Posterior vena cava (tissue), 2 donors: ENCODE measurements around the gene STRIP2. TPM values are rescaled to one million over a fixed set of nuclear protein-coding genes. Genes with fewer than 3 reads are reported as not detected.
"Not testable (repeated sequence)": the region's sequence is repeated elsewhere in the genome, so short reads cannot be mapped to it uniquely, and the experiment has no call there.

Source experiments
- DNase-seq: peaks from one replicate; pipeline ENCODE4 v3.0.0-alpha.2; 2020; ENCODE audit warnings: low spot score
- intact Hi-C, 2 donors: fragments of 100-400 bp; cut with DNase I; formaldehyde crosslinking; loops; one replicate each; pipeline versions ENCODE4 v1.14.1 to v1.14.2; 2022 to 2023
- long read RNA-seq, 2 donors: library from polyadenylated mRNA; unstranded; transcript quantifications; one replicate each; pipeline ENCODE4 v2.0.0, GENCODE V29; 2020 to 2021
- total RNA-seq, 2 donors: library from RNA; stranded (reverse); fragmentation: NEBNext Ultra II Directional; extraction: Animal tissue kit (Norgen Biotek cat#: 25700); gene quantifications; one replicate each; pipeline ENCODE4 v1.2.1, GENCODE V29; 2021
- donor health status: DM: yes; HTN: yes; CAD: no.
- donor health status: DM: yes; HTN: yes; CAD: no.

The STRIP2 gene, protein sequence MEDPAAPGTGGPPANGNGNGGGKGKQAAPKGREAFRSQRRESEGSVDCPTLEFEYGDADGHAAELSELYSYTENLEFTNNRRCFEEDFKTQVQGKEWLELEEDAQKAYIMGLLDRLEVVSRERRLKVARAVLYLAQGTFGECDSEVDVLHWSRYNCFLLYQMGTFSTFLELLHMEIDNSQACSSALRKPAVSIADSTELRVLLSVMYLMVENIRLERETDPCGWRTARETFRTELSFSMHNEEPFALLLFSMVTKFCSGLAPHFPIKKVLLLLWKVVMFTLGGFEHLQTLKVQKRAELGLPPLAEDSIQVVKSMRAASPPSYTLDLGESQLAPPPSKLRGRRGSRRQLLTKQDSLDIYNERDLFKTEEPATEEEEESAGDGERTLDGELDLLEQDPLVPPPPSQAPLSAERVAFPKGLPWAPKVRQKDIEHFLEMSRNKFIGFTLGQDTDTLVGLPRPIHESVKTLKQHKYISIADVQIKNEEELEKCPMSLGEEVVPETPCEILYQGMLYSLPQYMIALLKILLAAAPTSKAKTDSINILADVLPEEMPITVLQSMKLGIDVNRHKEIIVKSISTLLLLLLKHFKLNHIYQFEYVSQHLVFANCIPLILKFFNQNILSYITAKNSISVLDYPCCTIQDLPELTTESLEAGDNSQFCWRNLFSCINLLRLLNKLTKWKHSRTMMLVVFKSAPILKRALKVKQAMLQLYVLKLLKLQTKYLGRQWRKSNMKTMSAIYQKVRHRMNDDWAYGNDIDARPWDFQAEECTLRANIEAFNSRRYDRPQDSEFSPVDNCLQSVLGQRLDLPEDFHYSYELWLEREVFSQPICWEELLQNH
- total RNA-seq: under 1 TPM; 0.28 to 0.33 TPM
- long read RNA-seq, donor 1: 0 reads
- long read RNA-seq, donor 2: 0 reads

DNA sequence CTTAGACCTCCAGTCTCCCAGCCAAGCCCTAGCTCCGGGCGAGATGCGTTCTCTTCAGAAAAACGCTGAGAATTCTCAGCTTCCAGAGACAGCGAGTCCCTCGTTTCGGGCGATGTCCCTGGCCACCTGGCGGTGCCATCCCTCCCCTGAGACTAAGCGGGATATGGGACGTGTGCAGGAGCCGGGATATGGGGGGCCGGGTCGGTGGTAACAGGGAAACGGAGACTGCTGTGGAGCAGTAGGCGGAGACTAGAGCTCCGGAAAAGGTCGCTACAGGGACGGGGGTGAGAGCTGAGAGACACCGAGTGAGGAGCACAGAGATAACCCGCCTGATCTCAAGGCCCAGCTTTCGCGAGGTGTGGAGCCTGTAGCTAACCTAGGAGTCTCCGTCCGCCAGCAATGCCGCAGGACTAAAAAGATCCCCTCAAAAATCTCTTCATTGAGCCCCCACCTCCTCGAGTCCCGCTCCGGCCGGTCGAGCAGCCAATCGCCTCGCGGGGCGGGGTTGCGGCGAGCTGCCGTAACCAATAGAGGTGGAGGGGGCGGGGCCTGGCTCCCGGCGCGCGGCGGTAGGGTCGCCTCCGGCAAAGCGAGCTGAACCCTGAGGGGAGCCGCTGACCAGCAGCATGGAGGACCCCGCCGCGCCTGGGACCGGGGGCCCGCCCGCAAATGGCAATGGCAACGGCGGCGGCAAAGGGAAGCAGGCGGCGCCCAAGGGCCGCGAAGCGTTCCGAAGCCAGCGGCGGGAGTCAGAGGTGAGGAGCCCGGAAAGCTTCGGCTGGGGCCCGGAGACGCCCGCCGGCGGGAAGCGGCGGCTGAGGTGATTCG is at the start of gene STRIP2:
Gene STRIP2, plus strand, starts transcription at position 586 of the 828 bp plus-strand sequence. Its CDS starts 41 bp downstream, at position 627.
- peak; percentile 95 for DNase-seq
- intact Hi-C loops: no loop called here

DNA sequence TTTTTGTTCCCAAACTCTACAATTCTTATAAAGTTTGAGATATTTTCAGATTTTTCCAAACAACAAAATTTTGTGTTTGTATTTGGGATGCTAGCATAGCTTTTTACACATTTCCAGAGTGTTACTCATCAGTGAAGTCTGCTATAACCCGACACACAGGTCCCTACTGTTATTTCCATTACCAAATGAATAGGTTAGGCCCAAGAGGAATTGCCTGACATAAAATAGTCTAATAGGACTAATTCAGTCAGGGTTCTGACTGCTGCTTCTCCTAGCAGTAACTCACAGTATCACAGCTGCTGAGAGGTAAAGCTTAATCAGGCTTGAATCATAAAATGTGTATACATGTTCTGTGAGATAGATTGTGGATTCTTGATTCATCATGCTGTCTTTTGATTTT is 49.1 kb upstream of the STRIP2 start:
- DNase-seq: no peak
- intact Hi-C loops: no loop called here

DNA sequence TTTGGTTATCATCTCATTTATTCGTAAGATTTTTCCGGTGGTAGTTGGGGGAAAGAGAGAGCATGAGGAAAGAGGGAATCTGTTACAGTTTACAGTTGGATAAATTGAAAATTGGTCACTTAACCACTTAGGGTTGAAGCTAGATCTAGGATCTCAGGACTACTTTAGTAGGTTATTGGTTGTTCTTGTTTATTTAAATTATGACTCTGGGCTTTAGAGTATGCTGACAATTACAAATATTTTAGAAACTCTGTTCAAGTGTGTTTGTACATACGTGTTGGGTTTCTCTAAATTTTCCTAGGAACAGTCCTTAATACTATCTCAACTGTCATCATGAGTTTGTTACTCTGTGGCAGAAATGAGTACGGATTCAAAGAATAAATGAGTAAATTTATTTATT is 48.6 kb upstream of the STRIP2 start:
- intact Hi-C loops: no loop called here
- no peak for DNase-seq

DNA sequence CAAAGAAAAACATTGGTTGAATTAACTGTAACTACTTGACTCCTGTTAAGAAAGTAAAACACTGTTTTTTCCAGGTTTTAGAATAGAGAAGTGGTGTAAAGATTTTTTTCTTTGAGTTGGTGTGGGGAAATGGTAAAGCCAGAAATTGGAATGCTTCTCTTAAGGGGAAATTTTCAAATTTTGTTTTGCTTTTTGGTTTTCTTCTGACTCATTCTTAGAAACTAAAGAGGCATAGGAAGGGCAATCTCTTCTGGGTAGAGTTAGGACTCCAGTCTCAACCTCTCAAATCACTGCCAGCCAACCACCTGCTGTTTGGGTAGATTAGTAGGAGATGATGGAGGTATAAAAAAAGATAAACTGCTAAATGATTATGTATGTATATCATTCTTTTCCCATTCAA is 47.7 kb upstream of the STRIP2 start:
- no peak for DNase-seq
- intact Hi-C loops: no loop called here

DNA sequence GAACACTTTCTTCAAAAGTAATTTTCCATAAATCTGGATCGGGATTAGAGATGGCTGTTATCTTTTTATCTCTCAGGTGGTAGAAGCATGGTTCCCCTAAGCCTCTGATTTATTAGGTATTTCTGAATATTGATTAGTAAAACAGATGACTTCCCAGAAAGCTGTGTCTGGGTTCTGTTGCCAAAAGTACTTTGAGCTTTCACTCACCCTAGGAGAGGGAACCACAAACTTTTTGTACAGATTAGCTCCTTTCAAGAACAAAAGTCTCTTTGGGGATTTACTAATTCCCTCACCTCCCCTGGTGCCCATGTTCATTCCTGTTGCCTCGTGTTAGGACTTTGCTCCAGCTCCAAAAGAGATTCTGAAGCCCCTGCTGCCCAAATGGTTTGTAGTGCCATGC is 46.7 kb upstream of the STRIP2 start:
- DNase-seq: no peak
- intact Hi-C loops: no loop called here

DNA sequence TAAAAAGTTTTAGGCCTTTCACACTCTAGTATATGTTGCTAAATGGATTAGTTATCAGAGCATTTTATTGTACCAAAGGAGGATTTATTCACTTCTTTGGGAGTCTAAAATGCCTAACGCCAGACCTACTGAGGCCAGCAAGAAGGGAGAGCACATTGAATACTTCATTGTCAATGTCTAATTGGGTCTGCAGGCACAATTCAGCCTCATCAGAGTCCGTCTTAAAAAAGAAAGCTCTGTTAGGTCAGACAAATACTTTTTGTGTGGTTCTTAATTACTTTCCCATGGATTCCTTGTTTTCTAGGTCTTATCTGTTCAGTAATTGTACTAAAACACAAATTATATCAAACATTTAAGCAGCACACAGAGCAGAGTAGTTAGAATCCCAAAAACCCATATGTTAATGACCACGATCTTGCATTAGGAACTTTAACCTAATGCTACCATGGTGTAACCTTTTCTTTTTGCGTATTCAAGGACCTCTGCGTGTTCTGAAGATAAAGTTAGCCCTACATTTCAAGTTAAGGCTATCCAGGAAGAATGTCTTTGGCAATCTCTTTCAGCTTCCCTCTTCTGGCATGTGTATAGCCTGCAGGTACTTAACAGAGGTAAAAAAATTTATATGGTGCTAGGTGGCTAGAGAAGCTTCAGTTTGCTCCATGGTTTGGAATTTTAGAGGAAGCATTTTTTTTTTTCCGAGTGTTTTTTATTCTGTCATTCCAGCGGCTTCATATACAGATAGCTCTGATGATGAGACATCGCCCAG is 45.7 kb upstream of the STRIP2 start:
- intact Hi-C loops: no loop called here

DNA sequence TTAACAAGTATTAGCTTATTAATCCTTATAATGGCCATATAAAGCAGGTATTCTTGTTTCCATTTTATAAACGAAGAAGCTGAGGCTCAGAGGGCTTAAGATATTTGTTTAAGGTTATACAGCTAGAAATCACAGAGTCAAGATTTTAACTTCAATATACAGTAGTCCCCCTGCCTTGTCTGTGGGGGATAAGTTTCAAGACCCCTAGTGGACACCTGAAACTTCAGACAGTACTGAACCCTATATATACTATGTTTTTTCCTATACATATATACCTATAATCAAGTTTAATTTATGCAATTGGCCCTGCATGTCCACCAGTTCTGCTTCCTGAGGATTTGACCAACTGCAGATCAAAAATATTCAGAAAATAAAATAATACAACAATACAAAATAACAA is 44.4 kb upstream of the STRIP2 start:
- intact Hi-C loops: no loop called here
- no peak for DNase-seq

More for the DNA sequence above, 45.7 kb upstream of the STRIP2 start:
- no peak for DNase-seq

DNA sequence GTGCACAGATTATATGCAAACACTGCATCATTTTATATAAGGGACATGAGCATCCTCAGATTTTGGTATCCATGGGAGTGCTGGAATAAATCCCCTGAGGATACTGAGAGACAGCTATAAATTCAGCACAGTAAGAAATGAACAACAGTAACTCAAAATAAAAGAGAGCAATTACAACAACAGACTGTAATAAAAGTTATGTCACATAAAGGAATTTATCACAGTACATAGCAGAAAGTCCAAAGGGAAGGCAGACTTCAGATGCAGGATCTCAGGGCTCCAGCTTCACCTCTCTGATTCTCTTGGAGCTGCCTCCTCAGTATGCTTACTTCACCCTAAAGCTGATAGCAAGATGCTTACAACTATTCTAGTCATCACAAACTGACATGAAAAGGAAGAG is 43.9 kb upstream of the STRIP2 start:
- DNase-seq: no peak
- intact Hi-C loops: no loop called here

DNA sequence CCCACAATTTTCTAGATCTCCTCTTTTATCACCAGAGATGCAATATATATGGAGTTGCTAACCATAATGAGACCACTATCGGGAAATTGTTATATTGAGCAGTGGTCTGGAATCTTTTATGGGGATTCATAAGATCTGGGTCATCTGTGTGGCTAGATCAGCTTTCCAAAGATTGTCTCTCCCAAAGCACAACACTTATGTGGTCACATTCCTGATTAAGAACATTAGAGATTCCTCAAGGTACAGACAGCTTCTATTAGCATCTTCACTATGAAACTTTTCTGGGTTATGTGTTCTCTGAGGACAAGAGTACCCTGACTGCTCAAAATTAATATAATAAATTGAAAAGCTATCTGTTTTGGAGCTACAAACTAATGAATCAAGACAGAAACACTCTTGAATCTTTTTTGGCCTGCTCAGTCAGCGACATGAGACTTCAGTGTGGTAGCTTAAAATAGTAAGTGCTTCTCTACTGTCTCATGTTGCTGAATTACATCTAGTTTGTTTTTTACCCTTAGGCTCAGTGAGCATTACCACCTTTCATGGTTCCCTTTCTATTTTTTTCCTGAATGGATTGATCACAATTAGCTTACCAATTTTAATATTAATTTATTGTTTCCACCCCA is 42.6 kb upstream of the STRIP2 start:
- intact Hi-C loops: no loop called here
- no peak for DNase-seq

DNA sequence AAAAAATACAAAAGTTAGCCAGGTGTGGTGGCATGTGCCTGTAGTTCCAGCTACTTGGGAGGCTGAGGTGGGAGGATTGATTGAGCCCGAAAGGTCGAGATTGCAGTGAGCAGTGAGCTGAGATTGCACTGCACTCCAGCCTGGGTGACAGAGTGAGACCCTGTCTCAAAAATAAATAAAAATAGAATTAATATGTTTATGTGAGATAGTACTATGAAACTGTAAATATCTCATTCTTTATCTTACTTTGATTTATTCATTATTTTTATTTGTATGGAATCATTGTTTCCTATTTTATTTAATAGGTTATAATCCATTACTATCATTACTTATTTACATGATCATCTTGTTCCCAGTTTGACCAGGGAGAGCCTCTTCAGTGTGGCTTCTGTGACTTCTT is 41.0 kb upstream of the STRIP2 start:
- intact Hi-C loops: no loop called here
- DNase-seq: no peak

DNA sequence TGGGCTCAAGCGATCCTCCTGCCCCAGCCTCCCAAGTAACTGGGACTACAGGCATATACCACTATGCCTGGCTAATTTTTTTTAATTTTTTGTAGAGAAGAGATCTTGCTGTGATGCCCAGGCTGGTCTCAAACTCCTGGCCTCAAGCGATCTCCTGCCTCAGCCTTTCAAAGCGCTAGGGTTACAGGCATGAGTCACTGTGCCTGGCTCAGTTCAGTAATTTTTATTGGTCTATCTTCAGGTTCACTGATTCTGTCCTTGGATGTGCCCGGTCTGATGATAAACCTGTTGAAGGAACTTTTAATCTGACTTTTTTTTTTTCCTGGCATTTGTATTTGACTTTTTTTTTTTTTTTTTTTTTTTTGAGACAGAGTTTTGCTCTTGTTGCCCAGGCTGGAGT is 40.1 kb upstream of the STRIP2 start:
- DNase-seq: no peak
- intact Hi-C loops: no loop called here

DNA sequence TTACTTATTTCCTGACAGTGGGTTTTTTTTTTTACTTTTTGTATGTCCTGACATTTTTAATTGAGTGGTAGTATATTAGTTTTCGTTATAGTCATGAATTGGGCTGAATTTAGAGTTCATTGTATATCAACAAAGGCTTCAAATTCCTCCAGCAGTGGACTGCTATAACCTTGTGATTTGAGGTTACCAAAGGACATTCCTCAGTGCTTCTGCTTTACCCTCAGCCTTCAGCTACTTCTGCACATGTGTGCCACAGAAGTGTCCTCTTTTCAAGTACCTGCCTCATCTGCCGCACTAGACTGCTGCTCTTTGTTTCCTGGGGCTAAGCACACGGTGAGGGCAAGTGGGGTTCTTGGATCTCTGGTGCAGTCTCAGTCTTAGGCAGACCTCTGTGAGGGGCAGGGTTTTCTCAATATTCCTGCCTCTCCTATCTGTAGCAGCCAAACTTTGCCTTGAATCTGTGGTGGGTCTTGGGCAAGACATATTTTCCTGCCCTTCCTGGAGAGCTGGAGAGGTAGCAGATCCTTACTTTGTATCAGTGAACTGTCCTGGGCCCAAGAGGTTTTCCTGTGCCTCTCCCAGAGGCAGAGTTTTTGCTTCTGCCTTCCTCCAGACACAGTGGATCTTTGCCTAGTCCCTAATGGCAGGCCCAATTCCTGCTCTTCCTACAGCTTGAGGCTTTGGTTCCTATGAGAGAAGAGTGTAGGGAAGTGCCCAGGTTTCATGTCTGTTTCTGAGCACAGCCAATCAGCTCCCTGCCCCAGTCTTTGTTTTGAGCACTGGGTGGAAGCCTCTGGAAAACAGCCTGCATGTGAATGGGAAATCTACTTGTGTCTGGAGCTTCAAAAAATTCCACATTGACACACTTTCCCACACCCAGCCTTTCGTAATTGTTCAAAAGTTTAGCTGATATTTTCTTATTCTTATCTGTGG is 39.0 kb upstream of the STRIP2 start:
- no peak for DNase-seq
- intact Hi-C loops: no loop called here

DNA sequence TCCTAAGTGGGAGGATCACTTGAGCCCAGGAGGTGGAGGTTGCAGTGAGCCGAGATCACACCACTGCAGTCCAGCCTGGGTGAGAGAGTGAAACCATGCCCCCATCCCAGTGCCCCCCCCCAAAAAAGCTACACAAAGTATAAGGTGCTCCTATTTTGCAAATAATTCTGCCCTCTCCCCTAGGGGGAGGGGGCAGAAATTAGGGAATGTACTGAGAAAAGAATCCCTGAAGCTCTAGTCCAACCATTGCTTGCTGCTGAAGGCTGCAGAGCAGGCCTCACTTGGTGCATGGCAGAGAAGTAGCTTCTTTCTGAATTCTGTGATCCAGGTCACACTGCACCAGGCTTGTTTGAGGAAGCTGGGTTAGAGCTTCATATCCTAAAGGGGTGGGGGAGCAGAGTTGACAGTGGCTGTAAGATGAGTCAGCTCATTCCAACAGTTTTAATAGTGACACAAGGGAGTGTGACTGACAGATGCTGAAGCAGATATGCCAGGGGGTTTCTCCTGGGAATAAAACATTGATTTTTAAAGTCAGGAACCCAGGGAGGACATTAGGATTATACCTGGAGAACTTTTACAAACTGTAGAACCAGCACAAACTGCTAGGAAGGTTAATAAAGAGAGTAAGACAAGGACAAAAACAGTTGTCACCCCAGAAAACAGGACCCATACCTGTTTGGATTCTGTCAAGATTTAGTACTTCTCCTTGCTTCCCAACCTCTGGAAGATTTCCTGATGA is 32.8 kb upstream of the STRIP2 start:
- intact Hi-C loops: no loop called here
- no peak for DNase-seq

DNA sequence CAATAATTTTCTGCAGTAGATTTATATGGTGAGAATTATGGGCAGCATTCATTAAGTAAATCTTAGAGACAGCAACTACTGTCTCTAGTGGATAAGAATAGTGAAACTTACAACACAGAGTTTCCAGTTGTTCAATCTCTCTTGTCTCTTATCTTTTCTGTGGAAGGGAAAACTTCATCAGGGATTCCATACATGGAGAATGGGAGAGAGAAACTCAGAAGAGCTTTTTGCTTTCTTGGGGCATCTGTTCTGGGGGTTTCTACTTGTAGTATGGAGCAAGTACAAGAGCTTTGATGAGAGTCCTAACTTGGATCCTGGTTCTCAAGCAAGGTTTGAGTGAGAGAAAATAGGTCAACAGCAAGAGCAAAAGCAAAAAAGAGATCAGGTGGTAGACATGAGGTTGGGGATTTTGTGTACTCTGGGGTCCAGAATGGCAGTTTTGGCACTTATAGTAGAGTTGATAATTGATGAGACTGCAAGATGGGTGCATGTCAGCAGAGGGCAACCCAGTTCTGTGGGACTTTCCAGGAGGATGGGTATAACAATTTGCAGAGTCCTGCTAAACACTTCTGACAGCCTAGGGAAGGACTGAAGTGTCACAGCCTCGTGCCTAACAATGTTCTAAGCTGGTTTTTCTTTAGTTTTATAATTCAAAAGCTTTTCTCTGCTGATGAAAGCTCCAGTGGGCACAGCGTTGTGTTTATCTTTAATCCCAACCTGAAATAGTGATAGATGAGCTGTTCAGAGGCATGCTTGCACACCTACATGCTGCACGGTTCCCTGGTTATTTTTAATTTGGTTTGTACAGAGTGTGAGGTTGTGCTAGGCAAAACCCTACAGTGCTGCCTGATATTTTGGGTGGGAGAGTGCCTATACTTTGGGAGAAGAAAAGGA is 32.0 kb upstream of the STRIP2 start:
- DNase-seq: no peak
- intact Hi-C loops: no loop called here

DNA sequence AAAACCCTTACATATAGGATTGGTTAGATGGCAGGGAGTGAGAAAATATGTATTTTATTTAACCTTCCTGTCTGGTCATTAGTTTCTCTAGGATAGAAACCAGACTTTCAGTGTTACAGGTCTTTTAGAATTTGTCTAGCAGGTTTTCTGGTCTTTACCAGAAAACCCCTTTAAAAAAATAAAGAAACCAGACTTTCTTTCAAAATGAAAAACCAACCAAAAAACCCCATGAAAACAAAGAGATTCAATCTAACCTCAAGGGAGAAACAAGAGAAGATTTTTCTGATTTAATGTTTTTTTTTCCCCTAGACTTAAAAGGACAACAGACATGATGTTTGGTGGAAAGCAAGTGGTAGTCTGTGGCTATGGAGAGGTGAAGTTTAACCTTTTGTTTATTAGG is 28.7 kb upstream of the STRIP2 start:
- intact Hi-C loops: no loop called here

DNA sequence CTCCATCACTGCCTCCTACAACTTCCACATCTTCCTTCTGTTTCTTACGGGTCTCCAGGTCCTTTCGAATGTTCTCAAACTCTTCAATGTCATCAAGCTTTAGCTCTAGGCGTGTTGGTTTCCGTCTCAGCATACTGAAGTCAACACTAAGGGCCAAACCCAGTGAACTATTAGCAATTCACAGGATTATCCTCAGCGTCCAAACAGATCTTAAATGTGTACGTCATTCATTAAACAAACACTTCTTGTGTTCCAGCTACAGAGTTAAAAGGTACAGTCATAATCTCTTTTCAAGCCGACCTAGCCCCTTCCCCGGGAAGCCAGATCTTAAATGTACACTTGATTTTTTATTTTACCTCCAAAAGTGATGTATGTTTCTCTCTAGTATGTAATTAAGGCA is 24.0 kb upstream of the STRIP2 start:
- intact Hi-C loops: not testable (repeated sequence)

More for the DNA sequence above, 28.7 kb upstream of the STRIP2 start:
- no peak for DNase-seq

More for the DNA sequence above, 24.0 kb upstream of the STRIP2 start:
- DNase-seq: not testable (repeated sequence)
